ENCODE data around the gene MEGF11.

DNA sequence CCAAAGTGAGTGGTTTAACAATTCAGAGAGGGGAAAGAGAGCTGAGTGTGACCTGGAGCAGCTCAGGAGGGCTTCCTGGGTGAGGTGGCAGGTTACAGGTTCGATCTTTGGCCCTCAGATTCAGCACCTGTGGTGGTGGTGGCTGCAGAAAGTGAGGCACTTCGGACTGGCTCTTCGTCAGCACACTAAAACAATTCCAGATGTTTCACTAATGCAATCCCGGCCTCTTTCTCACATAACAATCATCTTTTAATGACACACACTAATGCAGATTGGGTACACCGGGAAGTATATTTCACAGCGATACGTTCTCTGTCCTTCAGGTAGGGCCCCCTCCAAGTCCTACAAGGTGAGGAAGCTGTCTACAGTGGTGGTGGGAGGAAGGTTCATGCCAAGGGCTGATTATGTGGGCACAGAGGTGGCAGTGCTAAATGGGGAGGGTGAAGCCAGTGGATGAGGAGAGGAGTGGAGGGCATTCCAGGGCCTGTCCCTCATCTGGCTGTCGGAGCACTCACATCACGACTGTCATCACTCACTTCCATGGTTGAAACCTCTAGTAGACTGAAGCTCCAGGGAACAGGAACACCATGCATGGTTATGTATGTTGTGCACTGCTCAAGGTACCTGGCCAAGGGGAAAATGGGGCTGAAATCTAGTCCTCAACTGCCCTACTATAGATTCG lies 213.2 kb downstream of the MEGF11 start:
- TF ChIP-seq, protein P1, sequence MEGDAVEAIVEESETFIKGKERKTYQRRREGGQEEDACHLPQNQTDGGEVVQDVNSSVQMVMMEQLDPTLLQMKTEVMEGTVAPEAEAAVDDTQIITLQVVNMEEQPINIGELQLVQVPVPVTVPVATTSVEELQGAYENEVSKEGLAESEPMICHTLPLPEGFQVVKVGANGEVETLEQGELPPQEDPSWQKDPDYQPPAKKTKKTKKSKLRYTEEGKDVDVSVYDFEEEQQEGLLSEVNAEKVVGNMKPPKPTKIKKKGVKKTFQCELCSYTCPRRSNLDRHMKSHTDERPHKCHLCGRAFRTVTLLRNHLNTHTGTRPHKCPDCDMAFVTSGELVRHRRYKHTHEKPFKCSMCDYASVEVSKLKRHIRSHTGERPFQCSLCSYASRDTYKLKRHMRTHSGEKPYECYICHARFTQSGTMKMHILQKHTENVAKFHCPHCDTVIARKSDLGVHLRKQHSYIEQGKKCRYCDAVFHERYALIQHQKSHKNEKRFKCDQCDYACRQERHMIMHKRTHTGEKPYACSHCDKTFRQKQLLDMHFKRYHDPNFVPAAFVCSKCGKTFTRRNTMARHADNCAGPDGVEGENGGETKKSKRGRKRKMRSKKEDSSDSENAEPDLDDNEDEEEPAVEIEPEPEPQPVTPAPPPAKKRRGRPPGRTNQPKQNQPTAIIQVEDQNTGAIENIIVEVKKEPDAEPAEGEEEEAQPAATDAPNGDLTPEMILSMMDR (IDR thresholded peaks at IDR 0.05): no peak
- TF ChIP-seq POLR2A (IDR thresholded peaks at IDR 0.05) (no peak), EP300 (IDR thresholded peaks at IDR 0.05) (no peak)
